Liver (tissue), 3 donors: ENCODE results near the gene TFF3.

Source experiments
- FOXA2 ChIP-seq: IDR thresholded peaks from 2 replicates; pipeline ENCODE4 v1.6.1; 2016; ENCODE audit warnings: antibody characterized with exemption
- GABPA ChIP-seq, 2 donors: IDR thresholded peaks in 1 of 2; conservative IDR thresholded peaks in 1 of 2; 2 replicates each; pipeline ENCODE4 v1.6.1; 2016; ENCODE audit warnings: antibody characterized with exemption in 2 of 2, mild to moderate bottlenecking in 1 of 2, moderate library complexity in 1 of 2
- HNF4A ChIP-seq, 2 donors: conservative IDR thresholded peaks; 2 replicates each; pipeline ENCODE4 v1.6.1; 2016; ENCODE audit warnings: antibody characterized with exemption in 2 of 2, mild to moderate bottlenecking in 2 of 2
- JUND ChIP-seq, 2 donors: IDR thresholded peaks; 2 replicates each; pipeline ENCODE4 v1.6.1; 2016; ENCODE audit warnings: antibody characterized with exemption in 2 of 2
- NR2F2 ChIP-seq: IDR thresholded peaks from 2 replicates; pipeline ENCODE4 v1.6.1; 2016; ENCODE audit warnings: antibody characterized with exemption
- RAD21 ChIP-seq, 2 donors: IDR thresholded peaks; 2 replicates each; pipeline ENCODE4 v1.6.1; 2016; ENCODE audit warnings: antibody characterized with exemption in 2 of 2, mild to moderate bottlenecking in 2 of 2
- SP1 ChIP-seq: IDR thresholded peaks from 2 replicates; pipeline ENCODE4 v1.6.1; 2018; ENCODE audit warnings: antibody characterized with exemption, mild to moderate bottlenecking
- TAF1 ChIP-seq: conservative IDR thresholded peaks from 2 replicates; pipeline ENCODE4 v1.6.1; 2016; ENCODE audit warnings: antibody characterized with exemption, mild to moderate bottlenecking
- YY1 ChIP-seq: IDR thresholded peaks from 2 replicates; pipeline ENCODE4 v1.6.1; 2016; ENCODE audit warnings: antibody characterized with exemption, mild to moderate bottlenecking
- TF ChIP-seq, protein P1 (sequence below): fragments of 150-350 bp; IDR thresholded peaks from 2 replicates; pipeline ENCODE4 v1.5.1; 2017; ENCODE audit warnings: improper control_type of control experiment, low read depth, low read length; ENCODE audit not compliant: missing input control
- TF ChIP-seq, protein P2 (sequence below): IDR thresholded peaks from 2 replicates; pipeline ENCODE4 v1.6.1; 2016; ENCODE audit warnings: antibody characterized with exemption, mild to moderate bottlenecking
- TF ChIP-seq, protein P3 (sequence below): IDR thresholded peaks from 2 replicates; pipeline ENCODE4 v1.6.1; 2016; ENCODE audit warnings: antibody characterized with exemption
- TF ChIP-seq, protein P4 (sequence below): IDR thresholded peaks from 2 replicates; pipeline ENCODE4 v1.6.1; 2016; ENCODE audit warnings: antibody characterized with exemption
- donor health status: healthy.
- donor health status: healthy.

DNA sequence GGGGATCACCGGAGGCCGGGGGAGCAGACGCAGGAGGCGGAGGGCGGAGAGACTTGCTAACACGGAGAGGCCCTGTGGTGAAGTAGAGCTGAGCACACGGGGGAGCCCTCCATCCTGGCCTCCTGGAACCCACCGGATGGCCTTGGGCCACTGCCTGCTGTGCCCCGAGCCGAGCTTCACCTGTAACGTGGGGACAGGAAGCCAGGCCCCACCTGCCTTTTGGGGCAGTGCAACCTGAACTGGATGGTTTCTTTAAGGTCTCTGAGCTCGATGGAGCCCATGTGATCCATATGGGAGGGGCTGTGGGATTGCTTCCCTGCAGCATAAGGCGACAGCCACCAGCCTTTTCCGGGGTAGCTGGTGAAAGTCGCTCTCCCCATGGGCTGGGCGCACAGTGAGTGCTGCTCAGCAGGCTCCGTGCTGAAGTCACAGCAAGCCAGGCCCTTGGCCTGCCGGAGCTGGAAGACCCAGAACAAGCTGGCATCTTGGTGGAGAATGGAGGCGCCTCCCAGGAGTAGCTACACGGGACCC is 35.8 kb downstream of the TFF3 start:
- no peak for TF ChIP-seq GABPA (IDR thresholded peaks at IDR 0.05 in 1 of 2, conservative IDR thresholded peaks at IDR 0.05 in 1 of 2)
- TF ChIP-seq, protein P1, sequence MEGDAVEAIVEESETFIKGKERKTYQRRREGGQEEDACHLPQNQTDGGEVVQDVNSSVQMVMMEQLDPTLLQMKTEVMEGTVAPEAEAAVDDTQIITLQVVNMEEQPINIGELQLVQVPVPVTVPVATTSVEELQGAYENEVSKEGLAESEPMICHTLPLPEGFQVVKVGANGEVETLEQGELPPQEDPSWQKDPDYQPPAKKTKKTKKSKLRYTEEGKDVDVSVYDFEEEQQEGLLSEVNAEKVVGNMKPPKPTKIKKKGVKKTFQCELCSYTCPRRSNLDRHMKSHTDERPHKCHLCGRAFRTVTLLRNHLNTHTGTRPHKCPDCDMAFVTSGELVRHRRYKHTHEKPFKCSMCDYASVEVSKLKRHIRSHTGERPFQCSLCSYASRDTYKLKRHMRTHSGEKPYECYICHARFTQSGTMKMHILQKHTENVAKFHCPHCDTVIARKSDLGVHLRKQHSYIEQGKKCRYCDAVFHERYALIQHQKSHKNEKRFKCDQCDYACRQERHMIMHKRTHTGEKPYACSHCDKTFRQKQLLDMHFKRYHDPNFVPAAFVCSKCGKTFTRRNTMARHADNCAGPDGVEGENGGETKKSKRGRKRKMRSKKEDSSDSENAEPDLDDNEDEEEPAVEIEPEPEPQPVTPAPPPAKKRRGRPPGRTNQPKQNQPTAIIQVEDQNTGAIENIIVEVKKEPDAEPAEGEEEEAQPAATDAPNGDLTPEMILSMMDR = no peak
- TF ChIP-seq YY1 = no peak
- TF ChIP-seq RAD21 (IDR thresholded peaks at IDR 0.05) = no peak
- no peak for TF ChIP-seq HNF4A (conservative IDR thresholded peaks at IDR 0.05)
- TF ChIP-seq TAF1 = no peak
- no peak for TF ChIP-seq JUND (IDR thresholded peaks at IDR 0.05)
- TF ChIP-seq, protein P2, sequence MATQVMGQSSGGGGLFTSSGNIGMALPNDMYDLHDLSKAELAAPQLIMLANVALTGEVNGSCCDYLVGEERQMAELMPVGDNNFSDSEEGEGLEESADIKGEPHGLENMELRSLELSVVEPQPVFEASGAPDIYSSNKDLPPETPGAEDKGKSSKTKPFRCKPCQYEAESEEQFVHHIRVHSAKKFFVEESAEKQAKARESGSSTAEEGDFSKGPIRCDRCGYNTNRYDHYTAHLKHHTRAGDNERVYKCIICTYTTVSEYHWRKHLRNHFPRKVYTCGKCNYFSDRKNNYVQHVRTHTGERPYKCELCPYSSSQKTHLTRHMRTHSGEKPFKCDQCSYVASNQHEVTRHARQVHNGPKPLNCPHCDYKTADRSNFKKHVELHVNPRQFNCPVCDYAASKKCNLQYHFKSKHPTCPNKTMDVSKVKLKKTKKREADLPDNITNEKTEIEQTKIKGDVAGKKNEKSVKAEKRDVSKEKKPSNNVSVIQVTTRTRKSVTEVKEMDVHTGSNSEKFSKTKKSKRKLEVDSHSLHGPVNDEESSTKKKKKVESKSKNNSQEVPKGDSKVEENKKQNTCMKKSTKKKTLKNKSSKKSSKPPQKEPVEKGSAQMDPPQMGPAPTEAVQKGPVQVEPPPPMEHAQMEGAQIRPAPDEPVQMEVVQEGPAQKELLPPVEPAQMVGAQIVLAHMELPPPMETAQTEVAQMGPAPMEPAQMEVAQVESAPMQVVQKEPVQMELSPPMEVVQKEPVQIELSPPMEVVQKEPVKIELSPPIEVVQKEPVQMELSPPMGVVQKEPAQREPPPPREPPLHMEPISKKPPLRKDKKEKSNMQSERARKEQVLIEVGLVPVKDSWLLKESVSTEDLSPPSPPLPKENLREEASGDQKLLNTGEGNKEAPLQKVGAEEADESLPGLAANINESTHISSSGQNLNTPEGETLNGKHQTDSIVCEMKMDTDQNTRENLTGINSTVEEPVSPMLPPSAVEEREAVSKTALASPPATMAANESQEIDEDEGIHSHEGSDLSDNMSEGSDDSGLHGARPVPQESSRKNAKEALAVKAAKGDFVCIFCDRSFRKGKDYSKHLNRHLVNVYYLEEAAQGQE = no peak
- TF ChIP-seq, protein P3, sequence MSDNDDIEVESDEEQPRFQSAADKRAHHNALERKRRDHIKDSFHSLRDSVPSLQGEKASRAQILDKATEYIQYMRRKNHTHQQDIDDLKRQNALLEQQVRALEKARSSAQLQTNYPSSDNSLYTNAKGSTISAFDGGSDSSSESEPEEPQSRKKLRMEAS = no peak
- no peak for TF ChIP-seq SP1
- TF ChIP-seq FOXA2 = no peak
- TF ChIP-seq, protein P4, sequence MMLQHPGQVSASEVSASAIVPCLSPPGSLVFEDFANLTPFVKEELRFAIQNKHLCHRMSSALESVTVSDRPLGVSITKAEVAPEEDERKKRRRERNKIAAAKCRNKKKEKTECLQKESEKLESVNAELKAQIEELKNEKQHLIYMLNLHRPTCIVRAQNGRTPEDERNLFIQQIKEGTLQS = no peak
- TF ChIP-seq NR2F2 = no peak
